ENCODE data around the gene CPNE1. TPM values are rescaled to one million over a fixed set of nuclear protein-coding genes. Genes with fewer than 3 reads are reported as not detected.

The CPNE1 gene
- total and polyA plus RNA-seq, 12 donors, result 25.8 to 114 (median 53.7) TPM

DNA sequence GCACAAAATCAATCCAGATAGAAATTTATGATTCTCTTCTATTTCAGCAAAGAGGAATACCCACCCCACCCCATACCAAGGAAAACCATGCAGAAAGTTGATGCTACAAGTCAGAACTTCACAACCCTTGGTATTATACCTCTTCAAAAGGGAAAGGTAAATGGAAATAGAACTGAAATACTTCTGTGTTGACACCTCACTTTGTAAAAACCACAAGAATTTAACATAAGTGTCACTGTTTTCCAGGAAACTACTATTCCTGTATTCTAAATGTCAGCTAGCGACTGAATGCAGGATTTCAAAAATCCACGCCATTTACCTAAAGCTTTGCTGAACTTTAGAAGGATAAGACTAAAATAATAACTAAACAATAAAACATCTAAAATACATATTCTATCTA lies 3.6 kb downstream of the CPNE1 start:
- no peak for ATAC-seq
- 87% methylated on average over 2 of the region's 2 CpGs for WGBS, 2 donors
- no peak for DNase-seq
- Histone ChIP-seq H3K4me3 (peak overlapping the region in 2 of 10 donors; percentile 75 to 96), H3K36me3 (peaks cover 0 to 18% (median 0%) of the 10 kb centered on the region in 9 donors), H3K4me1 (peaks cover 3 to 78% (median 65%) of the 10 kb centered on the region in 9 donors), H3K27me3 (no peaks in the 10 kb centered on the region), H3K9me3 (no peaks in the 10 kb centered on the region), H3K27ac (peak overlapping the region in 1 of 10 donors; percentile 11)
- TF ChIP-seq, protein P1, sequence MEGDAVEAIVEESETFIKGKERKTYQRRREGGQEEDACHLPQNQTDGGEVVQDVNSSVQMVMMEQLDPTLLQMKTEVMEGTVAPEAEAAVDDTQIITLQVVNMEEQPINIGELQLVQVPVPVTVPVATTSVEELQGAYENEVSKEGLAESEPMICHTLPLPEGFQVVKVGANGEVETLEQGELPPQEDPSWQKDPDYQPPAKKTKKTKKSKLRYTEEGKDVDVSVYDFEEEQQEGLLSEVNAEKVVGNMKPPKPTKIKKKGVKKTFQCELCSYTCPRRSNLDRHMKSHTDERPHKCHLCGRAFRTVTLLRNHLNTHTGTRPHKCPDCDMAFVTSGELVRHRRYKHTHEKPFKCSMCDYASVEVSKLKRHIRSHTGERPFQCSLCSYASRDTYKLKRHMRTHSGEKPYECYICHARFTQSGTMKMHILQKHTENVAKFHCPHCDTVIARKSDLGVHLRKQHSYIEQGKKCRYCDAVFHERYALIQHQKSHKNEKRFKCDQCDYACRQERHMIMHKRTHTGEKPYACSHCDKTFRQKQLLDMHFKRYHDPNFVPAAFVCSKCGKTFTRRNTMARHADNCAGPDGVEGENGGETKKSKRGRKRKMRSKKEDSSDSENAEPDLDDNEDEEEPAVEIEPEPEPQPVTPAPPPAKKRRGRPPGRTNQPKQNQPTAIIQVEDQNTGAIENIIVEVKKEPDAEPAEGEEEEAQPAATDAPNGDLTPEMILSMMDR (IDR thresholded peaks at IDR 0.05), result no peak
- intact Hi-C loops (cut with DNase I), result loop anchor here in 6 of 10 donors (5.0 to 10.0 kb wide), 5 partner anchors 44 to 196 kb away; partner anchors contain the start of genes SPAG4 (in 6 of the 6) and ERGIC3 (in 2 of the 6)

DNA sequence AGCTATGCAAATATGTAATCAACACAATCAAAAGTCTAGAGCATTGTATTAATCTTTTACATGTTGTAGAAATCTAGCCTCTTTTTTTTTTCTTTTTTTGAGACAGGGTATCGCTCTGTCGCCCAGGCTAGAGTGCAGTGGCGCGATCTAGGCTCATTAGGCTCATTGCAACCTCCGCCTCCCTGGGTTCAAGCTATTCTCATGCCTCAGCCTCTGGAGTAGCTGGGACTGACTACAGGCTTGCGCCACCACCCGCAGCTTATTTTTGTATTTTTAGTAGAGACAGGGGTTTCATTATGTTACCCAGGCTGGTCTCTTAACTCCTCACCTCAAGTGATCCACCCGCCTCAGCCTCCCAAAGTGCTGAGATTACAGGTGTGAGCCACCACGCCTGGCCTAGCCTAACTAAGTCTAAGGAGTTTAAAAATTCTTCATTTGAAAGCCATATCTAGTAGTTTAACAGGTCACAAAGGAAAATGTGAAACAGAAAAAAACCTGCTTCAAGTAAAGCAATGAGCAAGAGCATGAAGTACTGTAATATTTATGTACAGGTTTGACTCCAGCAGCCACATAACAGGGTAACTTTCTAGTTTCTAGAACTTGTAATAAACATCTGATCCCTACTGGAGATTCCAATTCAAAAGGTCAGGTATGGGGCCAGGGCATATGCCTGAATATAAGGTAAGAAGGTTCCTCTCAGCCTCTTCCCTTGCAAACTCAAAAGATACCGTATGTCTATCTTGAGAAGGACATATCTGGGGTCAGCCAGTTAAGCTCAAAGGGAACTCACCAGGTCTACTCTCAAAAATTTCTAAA lies 4.4 kb downstream of the CPNE1 start:
- H3K9me3 ChIP-seq, result no peaks in the 10 kb centered on the region
- H3K36me3 ChIP-seq, result peaks cover 0 to 25% (median 0%) of the 10 kb centered on the region in 9 donors
- TF ChIP-seq, protein P1 (IDR thresholded peaks at IDR 0.05), result no peak
- H3K4me1 ChIP-seq, result peaks cover 3 to 76% (median 65%) of the 10 kb centered on the region in 9 donors
- peak overlapping the region in 1 of 10 donors; percentile 11 for H3K27ac ChIP-seq
- H3K27me3 ChIP-seq, result no peaks in the 10 kb centered on the region
- intact Hi-C loops (cut with DNase I), result loop anchor here in 6 of 10 donors (5.0 to 10.0 kb wide), 5 partner anchors 43 to 196 kb away; partner anchors contain the start of genes SPAG4 (in 6 of the 6) and ERGIC3 (in 2 of the 6)
- DNase-seq, result no peak
- no peak for ATAC-seq
- 89 to 95% methylated on average over 10 of the region's 10 CpGs for WGBS, 2 donors
- peak overlapping the region in 1 of 10 donors; percentile 96 for H3K4me3 ChIP-seq

DNA sequence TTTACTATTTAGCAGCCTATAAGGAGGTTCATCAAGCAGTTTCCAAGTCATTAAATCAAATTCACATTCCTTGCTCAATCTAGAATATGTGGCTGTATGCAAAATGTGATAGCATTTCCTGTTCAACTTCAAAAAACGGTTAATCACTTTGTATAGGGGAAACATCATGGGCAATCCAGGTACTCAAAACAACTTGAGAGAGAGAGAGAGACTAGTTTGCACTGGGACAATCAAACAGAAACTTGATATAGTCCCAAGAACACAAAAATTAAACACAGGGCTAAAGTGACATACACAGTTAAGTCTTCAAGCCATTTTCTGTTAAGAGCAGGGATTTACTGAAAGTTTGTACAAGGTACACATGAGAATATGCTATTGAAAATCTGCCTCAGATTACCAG lies 7.4 kb downstream of the CPNE1 start:
- Histone ChIP-seq H3K36me3 (peaks cover 0 to 56% (median 18%) of the 10 kb centered on the region in 9 donors), H3K27me3 (no peaks in the 10 kb centered on the region), H3K4me3 (no peak overlapping the region), H3K4me1 (peaks cover 3 to 66% (median 58%) of the 10 kb centered on the region in 9 donors), H3K9me3 (no peaks in the 10 kb centered on the region), H3K27ac (no peak overlapping the region)
- TF ChIP-seq, protein P1 (IDR thresholded peaks at IDR 0.05), result no peak
- intact Hi-C loops (cut with DNase I), result loop anchor here in 1 of 10 donors (5.0 kb wide), 1 partner anchor 1290 kb away; no protein-coding TSS in a partner anchor
- DNase-seq, result no peak
- 14 to 23% methylated on average over 1 of the region's 1 CpG for WGBS, 2 donors
- no peak for ATAC-seq

DNA sequence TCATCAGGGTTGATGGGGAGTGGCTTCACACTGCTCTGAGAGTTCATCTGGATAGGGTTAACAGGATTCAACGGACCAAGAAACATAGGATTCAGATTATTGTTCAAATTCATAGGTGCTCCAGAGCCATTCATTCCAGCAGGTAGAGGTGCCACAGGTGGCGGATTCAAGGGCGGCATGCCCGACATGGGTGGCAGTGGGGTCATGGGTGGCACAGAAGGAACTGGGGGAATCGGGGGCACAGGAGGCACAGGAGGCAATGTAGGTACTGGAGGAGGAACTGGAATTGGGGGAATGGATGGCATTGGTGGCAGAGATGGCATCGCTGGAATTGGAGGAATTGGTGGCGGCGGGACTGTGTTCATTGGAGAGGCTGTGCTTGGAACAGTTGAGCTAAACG lies 10.3 kb downstream of the CPNE1 start:
- peaks cover 0 to 74% (median 18%) of the 10 kb centered on the region in 9 donors for H3K36me3 ChIP-seq
- no peaks in the 10 kb centered on the region for H3K9me3 ChIP-seq
- 94 to 97% methylated on average over 9 of the region's 9 CpGs for WGBS, 2 donors
- no peak overlapping the region for H3K4me3 ChIP-seq
- DNase-seq, result no peak
- H3K4me1 ChIP-seq, result peaks cover 0 to 63% (median 52%) of the 10 kb centered on the region in 9 donors
- TF ChIP-seq, protein P1 (IDR thresholded peaks at IDR 0.05), result no peak
- no peaks in the 10 kb centered on the region for H3K27me3 ChIP-seq
- intact Hi-C loops (cut with DNase I), result no loop called here
- H3K27ac ChIP-seq, result no peak overlapping the region
- ATAC-seq, result peak in 1 of 8 donors; percentile 17
